GM18502 (cell line): ENCODE results near the gene CCDC149.

ENCODE experiments used
- ATAC-seq: cut with Tn5 transposase; IDR thresholded peaks from one replicate; pipeline ENCODE4 v1.9.1; 2021; ENCODE audit warnings: mild to moderate bottlenecking; ENCODE audit not compliant: unreplicated experiment, poor library complexity

The CCDC149 gene

GRCh38 chr4:24912252-24913118, at the start of gene CCDC149:
CCDC149 (minus strand) TSS chr4:24913042; CDS start chr4:24912864, 178 bp downstream.
- ATAC-seq: peak; percentile 53

DNA sequence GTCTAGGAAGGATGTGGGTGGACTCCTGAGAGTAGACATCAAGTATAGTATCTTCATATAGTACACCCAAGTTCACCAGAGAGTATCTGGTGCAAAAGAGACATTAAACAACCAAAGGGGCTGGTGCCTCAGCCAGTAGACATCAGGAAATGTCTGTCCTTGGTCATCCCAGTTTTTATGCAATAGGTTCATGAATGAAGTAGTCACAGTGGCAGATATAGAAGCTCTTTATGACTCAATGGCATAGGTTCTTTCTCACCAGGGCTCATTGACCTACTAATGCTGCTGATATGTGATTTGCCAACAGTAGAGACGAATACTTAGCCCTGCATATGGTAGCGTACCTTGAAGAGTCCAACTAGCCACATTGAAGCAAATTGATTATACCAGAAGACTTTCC, 45.0 kb upstream of the CCDC149 start:
- no peak for ATAC-seq

DNA sequence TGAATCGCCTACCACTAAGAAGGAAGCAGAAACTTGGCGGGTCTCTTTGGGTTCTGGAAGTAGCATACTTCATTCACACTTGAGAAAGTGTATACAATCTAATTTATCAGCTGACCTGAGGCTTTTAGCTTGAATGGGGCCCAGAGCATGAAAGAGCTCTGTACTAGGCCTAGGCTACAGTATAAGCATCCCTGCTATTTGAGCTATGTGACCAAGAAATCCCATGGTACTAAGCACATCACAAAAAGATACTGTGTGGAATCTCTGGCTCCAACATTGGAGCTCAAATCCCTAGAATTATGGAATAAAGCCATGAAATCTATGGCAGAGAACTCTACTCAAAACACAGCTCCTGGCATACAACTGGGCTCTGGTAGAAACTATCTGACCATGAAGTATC, 43.9 kb upstream of the CCDC149 start:
- ATAC-seq: no peak

DNA sequence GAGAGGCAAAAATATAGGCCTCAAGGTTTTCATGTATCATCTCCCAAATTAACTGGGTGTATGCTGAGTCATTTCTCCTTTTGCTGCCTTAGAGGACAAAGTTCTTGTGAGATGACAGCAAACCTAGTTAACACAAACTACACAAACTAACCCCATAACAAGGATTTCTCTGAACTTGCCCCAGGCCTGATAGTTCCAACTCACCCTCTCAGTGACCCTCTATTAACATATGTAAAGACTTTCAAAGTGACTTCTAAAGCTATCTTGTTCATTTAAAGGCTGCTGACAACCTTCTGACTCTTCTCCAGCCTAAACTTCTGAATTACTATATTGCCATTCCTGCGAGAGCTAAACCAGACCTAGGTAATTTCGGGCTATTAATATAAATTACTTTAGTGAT, 43.2 kb upstream of the CCDC149 start:
- ATAC-seq: no peak

DNA sequence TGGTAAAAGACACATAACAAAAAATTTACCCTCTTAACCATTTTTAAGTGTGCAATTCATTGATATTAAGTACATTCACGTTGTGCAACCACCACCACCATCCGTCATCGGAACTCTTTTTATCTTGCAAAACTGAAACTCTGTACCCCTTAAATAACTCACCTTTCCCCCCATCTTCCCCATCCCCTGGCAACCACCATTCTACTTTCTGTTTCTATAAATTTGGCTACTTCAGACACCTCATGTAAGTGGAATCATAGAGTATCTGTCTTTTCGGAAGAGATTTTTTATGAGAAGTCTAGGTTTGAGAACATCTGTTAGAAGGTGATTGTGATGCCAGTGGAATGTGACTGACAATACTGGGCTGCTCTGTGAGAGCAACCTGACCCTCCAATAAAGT, 39.8 kb upstream of the CCDC149 start:
- ATAC-seq: no peak

GRCh38 chr4:24949970-24950369, 37.1 kb upstream of the CCDC149 start:
- ATAC-seq: no peak

- ATAC-seq: no peak
Measured at GRCh38 chr4:24937917-24938281, 25.1 kb upstream of the CCDC149 start.

GRCh38 chr4:24937176-24937916, 24.5 kb upstream of the CCDC149 start:
- no peak for ATAC-seq

DNA sequence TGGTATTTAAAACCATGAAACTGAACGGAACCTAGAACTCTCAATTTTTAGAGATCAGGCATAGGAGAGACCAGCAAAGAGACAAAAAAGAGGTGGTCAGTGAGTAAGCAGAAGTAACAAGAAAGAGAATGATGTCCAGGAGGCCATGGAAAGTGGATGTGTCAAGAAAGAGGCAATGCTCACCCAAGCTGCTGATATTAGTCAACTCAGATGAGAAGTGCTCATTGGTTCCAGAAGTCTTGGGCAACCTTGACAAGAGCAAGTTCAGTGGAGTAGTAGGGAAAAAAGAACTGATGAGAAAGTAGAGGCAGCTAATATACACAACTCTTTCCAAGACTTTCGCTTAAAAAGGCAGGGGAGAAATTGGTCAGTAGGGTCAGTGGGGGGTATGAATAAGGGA, 23.0 kb upstream of the CCDC149 start:
- no peak for ATAC-seq

GRCh38 chr4:24934311-24934710, 21.5 kb upstream of the CCDC149 start:
- ATAC-seq: no peak

DNA sequence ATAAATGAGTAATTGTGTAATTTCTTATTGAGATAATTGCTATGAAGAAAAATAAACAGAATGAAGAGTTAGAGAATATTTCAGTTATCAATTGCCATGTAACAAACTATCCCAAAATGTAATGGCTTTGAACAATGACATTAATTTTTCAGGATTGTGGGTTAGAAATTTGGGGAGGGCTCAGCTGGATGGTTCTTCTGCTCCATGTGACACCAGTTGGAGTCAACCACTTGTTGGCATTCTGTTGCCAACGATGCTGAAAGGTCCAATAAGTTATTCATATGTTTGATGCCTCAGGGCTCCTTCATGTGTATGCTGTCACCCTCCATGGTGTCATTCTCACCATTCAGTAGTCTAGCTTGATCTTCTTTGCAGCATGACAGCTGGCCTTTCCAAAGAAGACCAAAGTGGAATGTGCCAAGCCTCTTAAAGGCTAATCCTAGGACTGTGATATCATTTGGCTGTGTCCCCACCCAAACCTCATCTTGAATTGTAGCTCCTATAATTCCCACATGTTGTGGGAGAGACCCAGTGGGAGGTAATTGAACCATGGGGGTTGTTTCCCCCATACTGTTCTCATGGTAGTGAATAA, 20.9 kb upstream of the CCDC149 start:
- no peak for ATAC-seq

- ATAC-seq: no peak
Measured at GRCh38 chr4:24932515-24933225, 19.8 kb upstream of the CCDC149 start.

DNA sequence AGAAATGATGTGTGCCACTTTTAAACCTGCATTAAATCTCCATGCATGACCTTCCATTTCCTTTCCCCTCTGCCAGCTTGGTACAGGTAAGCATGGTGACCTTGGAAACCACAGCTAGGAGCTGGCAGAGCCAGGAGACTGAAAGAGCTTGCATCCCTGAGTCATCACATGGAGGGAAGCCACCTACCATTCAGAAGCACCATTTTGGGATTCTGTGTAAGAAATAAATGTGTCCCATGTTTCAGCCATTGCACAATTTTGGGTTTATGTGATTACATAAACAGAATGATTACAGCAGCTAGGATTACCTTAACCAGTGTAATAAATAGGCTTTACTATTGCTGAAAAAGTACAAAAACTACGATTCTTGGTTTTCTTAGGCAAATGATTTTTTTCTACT, 17.3 kb upstream of the CCDC149 start:
- no peak for ATAC-seq

GRCh38 chr4:24928708-24929107, 15.9 kb upstream of the CCDC149 start:
- ATAC-seq: no peak

- ATAC-seq: peak; percentile 58
Measured at GRCh38 chr4:24927049-24927448, 14.2 kb upstream of the CCDC149 start.

GRCh38 chr4:24924309-24924781, 11.5 kb upstream of the CCDC149 start:
- no peak for ATAC-seq

- ATAC-seq: no peak
Measured at GRCh38 chr4:24923550-24923949, 10.7 kb upstream of the CCDC149 start.

- ATAC-seq: no peak
Measured at GRCh38 chr4:24923002-24923401, 10.2 kb upstream of the CCDC149 start.

DNA sequence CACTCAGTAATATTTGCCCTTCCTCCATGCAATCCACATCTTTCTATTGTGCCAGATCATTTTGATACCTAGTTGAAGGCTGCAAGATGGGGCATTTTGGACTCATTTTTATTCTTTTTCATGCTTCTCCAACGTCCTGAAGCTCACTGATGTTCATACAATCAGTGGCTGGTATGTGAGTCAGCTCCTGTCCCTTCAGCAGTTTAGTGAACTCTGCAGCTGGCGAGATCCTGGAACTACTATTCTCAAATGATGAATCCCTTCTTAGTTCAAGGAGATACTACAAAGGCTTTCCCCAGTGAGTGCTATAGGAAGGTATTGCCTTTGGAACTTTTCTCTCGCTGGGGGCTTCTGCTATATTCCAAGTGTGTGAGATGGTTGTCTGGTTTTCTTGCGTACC, 9.6 kb upstream of the CCDC149 start:
- no peak for ATAC-seq

GRCh38 chr4:24921491-24921890, 8.6 kb upstream of the CCDC149 start:
- no peak for ATAC-seq

DNA sequence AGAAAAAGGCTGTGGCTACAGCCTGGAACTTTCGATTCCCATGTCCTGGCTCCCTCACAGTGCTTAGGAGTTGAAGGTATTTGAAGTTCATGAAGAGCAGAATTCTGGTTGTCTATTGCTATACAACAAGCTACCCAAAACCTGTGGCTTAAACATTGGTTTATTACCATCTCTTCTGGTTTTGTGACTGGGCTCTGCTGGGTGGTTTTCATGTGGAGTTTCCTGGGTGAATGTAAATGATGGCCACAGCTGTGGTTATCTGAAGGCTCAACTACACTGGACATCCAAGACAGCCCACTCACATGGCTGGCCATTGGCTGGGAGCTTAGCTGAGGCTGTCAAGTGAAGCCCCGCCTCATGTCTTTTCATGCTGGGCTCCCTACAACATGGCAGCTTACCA, 7.2 kb upstream of the CCDC149 start:
- no peak for ATAC-seq
